ENCODE results near the gene CCDC179. TPM values are rescaled to one million over a fixed set of nuclear protein-coding genes. Genes with fewer than 3 reads are reported as not detected.

CCDC179 gene
- total RNA-seq, 1 experiment from 2014 or later = not detected

GRCh38 chr11:22900764-22901486 lies 40.7 kb upstream of the CCDC179 start:
- Mint-ChIP-seq H3K9me3 (peaks cover 2% of the 10 kb centered on the region; the same call in 1 of the 2 replicates), H3K36me3 (no peaks in the 10 kb centered on the region), H3K27me3 (ENCODE audit: low read depth) (no peaks in the 10 kb centered on the region), H3K27ac (no peak overlapping the region), H3K4me1 (peaks cover 4% of the 10 kb centered on the region), H3K4me3 (no peak overlapping the region)
- POLR2A ChIA-PET = no interaction called here
- ATAC-seq (no peak), DNase-seq (ENCODE audit: low spot score) (no peak)
- CTCF ChIA-PET = interaction anchor here (1.1 kb wide), 2 partner anchors 25 kb away, joined by 3 to 6 read pairs; no protein-coding TSS in a partner anchor
- TF ChIP-seq, protein P1, sequence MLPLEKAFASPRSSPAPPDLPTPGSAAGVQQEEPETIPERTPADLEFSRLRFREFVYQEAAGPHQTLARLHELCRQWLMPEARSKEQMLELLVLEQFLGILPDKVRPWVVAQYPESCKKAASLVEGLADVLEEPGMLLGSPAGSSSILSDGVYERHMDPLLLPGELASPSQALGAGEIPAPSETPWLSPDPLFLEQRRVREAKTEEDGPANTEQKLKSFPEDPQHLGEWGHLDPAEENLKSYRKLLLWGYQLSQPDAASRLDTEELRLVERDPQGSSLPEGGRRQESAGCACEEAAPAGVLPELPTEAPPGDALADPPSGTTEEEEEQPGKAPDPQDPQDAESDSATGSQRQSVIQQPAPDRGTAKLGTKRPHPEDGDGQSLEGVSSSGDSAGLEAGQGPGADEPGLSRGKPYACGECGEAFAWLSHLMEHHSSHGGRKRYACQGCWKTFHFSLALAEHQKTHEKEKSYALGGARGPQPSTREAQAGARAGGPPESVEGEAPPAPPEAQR (CRISPR knock-in tag; IDR thresholded peaks at IDR 0.05) = no peak
- TF ChIP-seq, protein P2, sequence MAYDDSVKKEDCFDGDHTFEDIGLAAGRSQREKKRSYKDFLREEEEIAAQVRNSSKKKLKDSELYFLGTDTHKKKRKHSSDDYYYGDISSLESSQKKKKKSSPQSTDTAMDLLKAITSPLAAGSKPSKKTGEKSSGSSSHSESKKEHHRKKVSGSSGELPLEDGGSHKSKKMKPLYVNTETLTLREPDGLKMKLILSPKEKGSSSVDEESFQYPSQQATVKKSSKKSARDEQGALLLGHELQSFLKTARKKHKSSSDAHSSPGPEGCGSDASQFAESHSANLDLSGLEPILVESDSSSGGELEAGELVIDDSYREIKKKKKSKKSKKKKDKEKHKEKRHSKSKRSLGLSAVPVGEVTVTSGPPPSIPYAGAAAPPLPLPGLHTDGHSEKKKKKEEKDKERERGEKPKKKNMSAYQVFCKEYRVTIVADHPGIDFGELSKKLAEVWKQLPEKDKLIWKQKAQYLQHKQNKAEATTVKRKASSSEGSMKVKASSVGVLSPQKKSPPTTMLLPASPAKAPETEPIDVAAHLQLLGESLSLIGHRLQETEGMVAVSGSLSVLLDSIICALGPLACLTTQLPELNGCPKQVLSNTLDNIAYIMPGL (CRISPR knock-in tag; IDR thresholded peaks at IDR 0.05) = no peak
- TF ChIP-seq MXD4 (CRISPR knock-in tag; IDR thresholded peaks at IDR 0.05; ENCODE audit: borderline replicate concordance) = no peak
- TF ChIP-seq PRRX2 (CRISPR knock-in tag; IDR thresholded peaks at IDR 0.05) = no peak
- TF ChIP-seq ZNF121 (CRISPR knock-in tag; IDR thresholded peaks at IDR 0.05) = no peak
- no peak for TF ChIP-seq ZBTB21 (CRISPR knock-in tag; IDR thresholded peaks at IDR 0.05; ENCODE audit: borderline replicate concordance)
- TF ChIP-seq, protein P3, sequence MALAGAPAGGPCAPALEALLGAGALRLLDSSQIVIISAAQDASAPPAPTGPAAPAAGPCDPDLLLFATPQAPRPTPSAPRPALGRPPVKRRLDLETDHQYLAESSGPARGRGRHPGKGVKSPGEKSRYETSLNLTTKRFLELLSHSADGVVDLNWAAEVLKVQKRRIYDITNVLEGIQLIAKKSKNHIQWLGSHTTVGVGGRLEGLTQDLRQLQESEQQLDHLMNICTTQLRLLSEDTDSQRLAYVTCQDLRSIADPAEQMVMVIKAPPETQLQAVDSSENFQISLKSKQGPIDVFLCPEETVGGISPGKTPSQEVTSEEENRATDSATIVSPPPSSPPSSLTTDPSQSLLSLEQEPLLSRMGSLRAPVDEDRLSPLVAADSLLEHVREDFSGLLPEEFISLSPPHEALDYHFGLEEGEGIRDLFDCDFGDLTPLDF (CRISPR knock-in tag; IDR thresholded peaks at IDR 0.05) = no peak
- no peak for TF ChIP-seq PREB (CRISPR knock-in tag; IDR thresholded peaks at IDR 0.05; ENCODE audit: borderline replicate concordance)
- no peak for TF ChIP-seq ZNF512 (CRISPR knock-in tag; IDR thresholded peaks at IDR 0.05; ENCODE audit: borderline replicate concordance)
- TF ChIP-seq ZNF396 (CRISPR knock-in tag; IDR thresholded peaks at IDR 0.05; ENCODE audit: borderline replicate concordance) = no peak
- no peak for TF ChIP-seq SMAD3 (CRISPR knock-in tag; IDR thresholded peaks at IDR 0.05; ENCODE audit: borderline replicate concordance)
- TF ChIP-seq, protein P4, sequence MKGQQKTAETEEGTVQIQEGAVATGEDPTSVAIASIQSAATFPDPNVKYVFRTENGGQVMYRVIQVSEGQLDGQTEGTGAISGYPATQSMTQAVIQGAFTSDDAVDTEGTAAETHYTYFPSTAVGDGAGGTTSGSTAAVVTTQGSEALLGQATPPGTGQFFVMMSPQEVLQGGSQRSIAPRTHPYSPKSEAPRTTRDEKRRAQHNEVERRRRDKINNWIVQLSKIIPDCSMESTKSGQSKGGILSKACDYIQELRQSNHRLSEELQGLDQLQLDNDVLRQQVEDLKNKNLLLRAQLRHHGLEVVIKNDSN (CRISPR knock-in tag; IDR thresholded peaks at IDR 0.05) = no peak
- TF ChIP-seq ZNF219 (CRISPR knock-in tag; IDR thresholded peaks at IDR 0.05; ENCODE audit: borderline replicate concordance) = no peak
- TF ChIP-seq ZNF281 (CRISPR knock-in tag; IDR thresholded peaks at IDR 0.05) = no peak
- TF ChIP-seq, protein P5, sequence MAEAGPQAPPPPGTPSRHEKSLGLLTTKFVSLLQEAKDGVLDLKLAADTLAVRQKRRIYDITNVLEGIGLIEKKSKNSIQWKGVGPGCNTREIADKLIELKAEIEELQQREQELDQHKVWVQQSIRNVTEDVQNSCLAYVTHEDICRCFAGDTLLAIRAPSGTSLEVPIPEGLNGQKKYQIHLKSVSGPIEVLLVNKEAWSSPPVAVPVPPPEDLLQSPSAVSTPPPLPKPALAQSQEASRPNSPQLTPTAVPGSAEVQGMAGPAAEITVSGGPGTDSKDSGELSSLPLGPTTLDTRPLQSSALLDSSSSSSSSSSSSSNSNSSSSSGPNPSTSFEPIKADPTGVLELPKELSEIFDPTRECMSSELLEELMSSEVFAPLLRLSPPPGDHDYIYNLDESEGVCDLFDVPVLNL (CRISPR knock-in tag; IDR thresholded peaks at IDR 0.05; ENCODE audit: borderline replicate concordance, low read depth) = no peak
- TF ChIP-seq, protein P6, sequence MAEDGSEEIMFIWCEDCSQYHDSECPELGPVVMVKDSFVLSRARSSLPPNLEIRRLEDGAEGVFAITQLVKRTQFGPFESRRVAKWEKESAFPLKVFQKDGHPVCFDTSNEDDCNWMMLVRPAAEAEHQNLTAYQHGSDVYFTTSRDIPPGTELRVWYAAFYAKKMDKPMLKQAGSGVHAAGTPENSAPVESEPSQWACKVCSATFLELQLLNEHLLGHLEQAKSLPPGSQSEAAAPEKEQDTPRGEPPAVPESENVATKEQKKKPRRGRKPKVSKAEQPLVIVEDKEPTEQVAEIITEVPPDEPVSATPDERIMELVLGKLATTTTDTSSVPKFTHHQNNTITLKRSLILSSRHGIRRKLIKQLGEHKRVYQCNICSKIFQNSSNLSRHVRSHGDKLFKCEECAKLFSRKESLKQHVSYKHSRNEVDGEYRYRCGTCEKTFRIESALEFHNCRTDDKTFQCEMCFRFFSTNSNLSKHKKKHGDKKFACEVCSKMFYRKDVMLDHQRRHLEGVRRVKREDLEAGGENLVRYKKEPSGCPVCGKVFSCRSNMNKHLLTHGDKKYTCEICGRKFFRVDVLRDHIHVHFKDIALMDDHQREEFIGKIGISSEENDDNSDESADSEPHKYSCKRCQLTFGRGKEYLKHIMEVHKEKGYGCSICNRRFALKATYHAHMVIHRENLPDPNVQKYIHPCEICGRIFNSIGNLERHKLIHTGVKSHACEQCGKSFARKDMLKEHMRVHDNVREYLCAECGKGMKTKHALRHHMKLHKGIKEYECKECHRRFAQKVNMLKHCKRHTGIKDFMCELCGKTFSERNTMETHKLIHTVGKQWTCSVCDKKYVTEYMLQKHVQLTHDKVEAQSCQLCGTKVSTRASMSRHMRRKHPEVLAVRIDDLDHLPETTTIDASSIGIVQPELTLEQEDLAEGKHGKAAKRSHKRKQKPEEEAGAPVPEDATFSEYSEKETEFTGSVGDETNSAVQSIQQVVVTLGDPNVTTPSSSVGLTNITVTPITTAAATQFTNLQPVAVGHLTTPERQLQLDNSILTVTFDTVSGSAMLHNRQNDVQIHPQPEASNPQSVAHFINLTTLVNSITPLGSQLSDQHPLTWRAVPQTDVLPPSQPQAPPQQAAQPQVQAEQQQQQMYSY (CRISPR knock-in tag; IDR thresholded peaks at IDR 0.05) = no peak
- TF ChIP-seq NFATC4 (CRISPR knock-in tag; IDR thresholded peaks at IDR 0.05) = no peak
- TF ChIP-seq JAZF1 (CRISPR knock-in tag; IDR thresholded peaks at IDR 0.05) = no peak
- no peak for TF ChIP-seq ZNF423 (CRISPR knock-in tag; IDR thresholded peaks at IDR 0.05)
- TF ChIP-seq EMX1 (CRISPR knock-in tag; IDR thresholded peaks at IDR 0.05) = no peak

Measured in WTC11 (cell line).